Keratinocyte (primary cell): ENCODE data around the gene TTF1.

Experiments used
- CTCF ChIP-seq, 3 experiments: IDR thresholded peaks in 1 of 3; conservative IDR thresholded peaks in 1 of 3; optimal IDR thresholded peaks in 1 of 3; 2 replicates in 2 of 3; 3 replicates in 1 of 3; pipeline versions ENCODE3 to v1.5.1; 2011; ENCODE audit warnings: low read length in 3 of 3, mild to moderate bottlenecking in 3 of 3, moderate library complexity in 2 of 3, control low read depth in 1 of 3, inconsistent platforms in 1 of 3; ENCODE audit not compliant: insufficient read depth in 2 of 3; ENCODE audit errors: extremely low read depth in 1 of 3
- EZH2 ChIP-seq: IDR thresholded peaks from one replicate; pipeline ENCODE4 v1.6.1; 2012; ENCODE audit warnings: inconsistent platforms, mild to moderate bottlenecking, low read length, moderate library complexity

DNA sequence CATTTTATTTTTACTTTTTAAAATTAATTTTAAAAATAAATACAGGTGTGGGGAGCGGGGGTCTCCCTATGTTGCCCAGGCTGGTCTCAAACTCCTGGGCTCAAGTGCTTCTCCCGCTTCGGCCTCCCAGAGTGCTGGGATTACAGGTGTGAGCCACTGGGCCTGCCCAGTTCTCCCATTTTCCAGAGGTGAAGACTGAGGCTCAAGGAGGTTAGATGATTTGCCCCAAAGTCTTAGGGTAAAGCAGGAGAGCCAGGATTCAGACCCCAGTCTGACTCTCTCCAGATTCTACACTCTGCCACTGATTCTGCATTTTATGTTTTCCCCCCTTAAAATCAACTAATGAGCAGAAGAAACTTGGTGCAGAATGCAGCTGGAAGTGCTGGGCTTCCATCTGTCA lies 40.2 kb upstream of the TTF1 start:
- TF ChIP-seq CTCF (optimal IDR thresholded peaks at IDR 0.05 in 1 of 3, IDR thresholded peaks at IDR 0.05 in 1 of 3, conservative IDR thresholded peaks at IDR 0.05 in 1 of 3; ENCODE audit: extremely low read depth in 1 of 3, insufficient read depth in 2 of 3, low read length in 3 of 3) (no peak), EZH2 (no peak)
